H1 (cell line): ENCODE data around the gene C15orf39. TPM values are rescaled to one million over a fixed set of nuclear protein-coding genes. Genes with fewer than 3 reads are reported as not detected.

Source experiments
- CTCF ChIA-PET: fragments of 300-600 bp; sonication (Branson Sonifier 250); formaldehyde crosslinking; loops from one replicate; lab custom pipeline; 2021; ENCODE audit not compliant: partially characterized antibody; lab: Charles Lee
- POLR2A ChIA-PET: fragments of 300-600 bp; sonication (Branson Sonifier 250); formaldehyde crosslinking; loops from one replicate; lab custom pipeline; 2021; ENCODE audit warnings: inconsistent platforms; ENCODE audit not compliant: partially characterized antibody; lab: Charles Lee
- DNase-seq, 2 experiments: peaks; one replicate each; pipeline versions ENCODE4 v3.0.0 to v3.0.0-alpha.2; 2010 to 2022; ENCODE audit warnings: low spot score in 2 of 2, low read depth in 1 of 2, mixed read lengths in 1 of 2
- FAIRE-seq: peaks from 2 replicates; lab custom pipeline; 2011; peaks lifted over from hg19 to GRCh38; lab: Jason Lieb, UNC
- H2AFZ ChIP-seq: 2 replicates; pipeline ENCODE4 v1.8.1; 2012; ENCODE audit warnings: low read length, inconsistent platforms
- H2AK5ac ChIP-seq: 2 replicates; pipeline ENCODE4 v1.6.1; 2013; ENCODE audit warnings: low read depth, low read length
- H2BK120ac ChIP-seq: replicated peaks from 2 replicates; pipeline ENCODE3; 2013; ENCODE audit warnings: low read depth, low read length, inconsistent platforms
- H2BK12ac ChIP-seq: 2 replicates; pipeline ENCODE4 v1.6.1; 2013; ENCODE audit warnings: low read depth, low read length
- H2BK15ac ChIP-seq: 2 replicates; pipeline ENCODE4 v1.6.1; 2013; ENCODE audit warnings: low read length
- H2BK20ac ChIP-seq: 2 replicates; pipeline ENCODE4 v1.6.1; 2013; ENCODE audit warnings: low read length
- H2BK5ac ChIP-seq: 2 replicates; pipeline ENCODE4 v1.6.1; 2013; ENCODE audit warnings: low read depth, low read length
- H3K14ac ChIP-seq: 2 replicates; pipeline ENCODE4 v1.6.1; 2013; ENCODE audit warnings: inconsistent platforms; ENCODE audit not compliant: insufficient read length
- H3K18ac ChIP-seq: 2 replicates; pipeline ENCODE4 v1.6.1; 2013; ENCODE audit warnings: low read length; ENCODE audit errors: extremely low read depth
- H3K23ac ChIP-seq: 2 replicates; pipeline ENCODE4 v1.6.1; 2013; ENCODE audit warnings: inconsistent platforms; ENCODE audit not compliant: insufficient read length
- H3K23me2 ChIP-seq: 2 replicates; pipeline ENCODE4 v1.6.1; 2013; ENCODE audit warnings: low read depth, low read length
- H3K27ac ChIP-seq: 2 replicates; pipeline ENCODE4 v1.6.1; 2011; ENCODE audit warnings: low read depth, low read length, inconsistent platforms
- H3K27me3 ChIP-seq, 4 experiments: replicated peaks in 1 of 4; 1 replicate in 1 of 4; 2 replicates in 3 of 4; pipeline versions ENCODE4 v1.6.1 to v1.8.1; 2011 to 2013; ENCODE audit warnings: low read length in 3 of 4, mild to moderate bottlenecking in 3 of 4, inconsistent platforms in 2 of 4, mixed read lengths in 2 of 4, moderate library complexity in 1 of 4; ENCODE audit not compliant: control insufficient read depth in 3 of 4, insufficient read depth in 3 of 4; ENCODE audit errors: extremely low read depth in 1 of 4
- H3K36me3 ChIP-seq, 4 experiments: 2 replicates each; pipeline versions ENCODE4 v1.6.1 to v1.8.1; 2011 to 2013; ENCODE audit warnings: mild to moderate bottlenecking in 4 of 4, low read length in 3 of 4, moderate library complexity in 2 of 4, control low read depth in 1 of 4, inconsistent platforms in 1 of 4; ENCODE audit not compliant: insufficient read depth in 4 of 4, control insufficient read depth in 2 of 4
- H3K4ac ChIP-seq: replicated peaks from 2 replicates; pipeline ENCODE3; 2013; ENCODE audit warnings: low read length, low read depth, mixed read lengths, inconsistent platforms; ENCODE audit not compliant: insufficient read length
- H3K4me1 ChIP-seq, 4 experiments: replicated peaks in 1 of 4; 1 replicate in 1 of 4; 2 replicates in 3 of 4; pipeline versions ENCODE4 v1.6.1 to v1.8.1; 2011 to 2013; ENCODE audit warnings: low read length in 3 of 4, inconsistent platforms in 2 of 4, mixed read lengths in 1 of 4; ENCODE audit not compliant: insufficient read depth in 4 of 4, control insufficient read depth in 3 of 4
- H3K4me2 ChIP-seq, 2 experiments: 2 replicates each; pipeline versions ENCODE4 v1.6.1 to v1.8.1; 2011 to 2013; ENCODE audit warnings: low read depth in 2 of 2, low read length in 2 of 2, control low read depth in 1 of 2, inconsistent platforms in 1 of 2, mild to moderate bottlenecking in 1 of 2; ENCODE audit not compliant: insufficient read depth in 1 of 2
- H3K4me3 ChIP-seq, 4 experiments: fragments of 200-600, 300-600 bp in 1 of 4; sonication (generic), shearing (Covaris generic), sonication (Bioruptor Twin) in 1 of 4; 2 replicates each; pipeline versions ENCODE4 v1.5.1 to v1.8.1; 2011 to 2016; ENCODE audit warnings: low read length in 4 of 4, low read depth in 3 of 4, control low read depth in 2 of 4, inconsistent platforms in 2 of 4, mild to moderate bottlenecking in 2 of 4, mixed read lengths in 1 of 4, moderate library complexity in 1 of 4; ENCODE audit not compliant: insufficient read depth in 2 of 4; ENCODE audit errors: extremely low read depth in 1 of 4
- H3K56ac ChIP-seq: replicated peaks from 2 replicates; pipeline ENCODE3; 2013; ENCODE audit warnings: low read depth, mild to moderate bottlenecking, mixed read lengths, low read length, inconsistent platforms; ENCODE audit not compliant: insufficient read length
- H3K79me1 ChIP-seq: 2 replicates; pipeline ENCODE4 v1.6.1; 2013; ENCODE audit warnings: low read depth, low read length, control low read depth
- H3K79me2 ChIP-seq, 2 experiments: 2 replicates each; pipeline versions ENCODE4 v1.6.1 to v1.8.1; 2012 to 2013; ENCODE audit warnings: low read length in 2 of 2, mild to moderate bottlenecking in 2 of 2, inconsistent platforms in 1 of 2; ENCODE audit not compliant: insufficient read depth in 2 of 2, control insufficient read depth in 1 of 2
- H3K9ac ChIP-seq, 4 experiments: replicated peaks in 1 of 4; 1 replicate in 1 of 4; 2 replicates in 3 of 4; pipeline versions ENCODE4 v1.6.1 to v1.8.1; 2011 to 2013; ENCODE audit warnings: low read depth in 3 of 4, low read length in 3 of 4, control low read depth in 2 of 4, mild to moderate bottlenecking in 2 of 4, moderate library complexity in 2 of 4, inconsistent platforms in 1 of 4; ENCODE audit errors: extremely low read depth in 1 of 4
- H3K9me3 ChIP-seq, 2 experiments: 2 replicates each; pipeline versions ENCODE4 v1.6.1 to v1.8.1; 2012 to 2013; ENCODE audit warnings: mild to moderate bottlenecking in 2 of 2, moderate library complexity in 2 of 2, control low read depth in 1 of 2, inconsistent platforms in 1 of 2, low read depth in 1 of 2, low read length in 1 of 2, mixed read lengths in 1 of 2; ENCODE audit not compliant: insufficient read depth in 2 of 2
- H4K20me1 ChIP-seq, 2 experiments: replicated peaks in 1 of 2; 2 replicates each; pipeline versions ENCODE3 to v1.8.1; 2011 to 2013; ENCODE audit warnings: inconsistent platforms in 2 of 2, low read length in 2 of 2, mild to moderate bottlenecking in 1 of 2; ENCODE audit not compliant: insufficient read depth in 2 of 2, control insufficient read depth in 1 of 2
- H4K5ac ChIP-seq: 2 replicates; pipeline ENCODE4 v1.6.1; 2013; ENCODE audit warnings: low read length, low read depth, mixed read lengths, inconsistent platforms; ENCODE audit not compliant: insufficient read length
- H4K8ac ChIP-seq: 2 replicates; pipeline ENCODE4 v1.8.0; 2013; ENCODE audit warnings: mild to moderate bottlenecking, moderate library complexity, low read length, inconsistent platforms; ENCODE audit not compliant: insufficient read depth; ENCODE audit errors: extremely low read depth
- H4K91ac ChIP-seq: replicated peaks from 2 replicates; pipeline ENCODE3; 2013; ENCODE audit warnings: low read length, mixed read lengths, inconsistent platforms; ENCODE audit not compliant: insufficient read length
- ATF2 ChIP-seq: IDR thresholded peaks from 2 replicates; pipeline ENCODE4 v1.6.1; 2012; ENCODE audit warnings: low read length, inconsistent platforms
- ATF3 ChIP-seq: IDR thresholded peaks from 2 replicates; pipeline ENCODE4 v1.6.1; 2011; ENCODE audit warnings: low read depth, mild to moderate bottlenecking, low read length; ENCODE audit not compliant: insufficient read depth
- EP300 ChIP-seq, 2 experiments: IDR thresholded peaks; 1 replicate in 1 of 2; 2 replicates in 1 of 2; pipeline ENCODE4 v1.6.1; 2011 to 2012; ENCODE audit warnings: low read depth in 2 of 2, low read length in 2 of 2, mild to moderate bottlenecking in 2 of 2, borderline replicate concordance in 1 of 2, inconsistent platforms in 1 of 2, moderate library complexity in 1 of 2
- FOSL1 ChIP-seq: IDR thresholded peaks from 2 replicates; pipeline ENCODE4 v1.6.1; 2011; ENCODE audit warnings: mild to moderate bottlenecking, low read depth, low read length, moderate library complexity; ENCODE audit not compliant: insufficient read depth
- HDAC6 ChIP-seq: IDR thresholded peaks from one replicate; pipeline ENCODE4 v1.7.1; 2012; ENCODE audit warnings: low read depth, mild to moderate bottlenecking, inconsistent platforms, low read length, moderate library complexity
- KDM1A ChIP-seq: fragments of 200-600, 300-600 bp; sonication (generic); IDR thresholded peaks from 2 replicates; pipeline ENCODE4 v1.7.1; 2016; ENCODE audit warnings: mild to moderate bottlenecking, low read length, borderline replicate concordance
- POLR2A ChIP-seq, 2 experiments: IDR thresholded peaks; 1 replicate in 1 of 2; 2 replicates in 1 of 2; pipeline ENCODE4 v1.6.1; 2011; ENCODE audit warnings: low read depth in 2 of 2, low read length in 2 of 2, mild to moderate bottlenecking in 2 of 2; ENCODE audit errors: control extremely low read depth in 1 of 2
- RNF2 ChIP-seq: fragments of 200-900, 300-1000 bp; sonication (generic); IDR thresholded peaks from 2 replicates; pipeline ENCODE4 v1.7.1; 2016; ENCODE audit warnings: borderline replicate concordance, low read depth, mild to moderate bottlenecking, antibody characterized with exemption, low read length; ENCODE audit not compliant: poor library complexity, severe bottlenecking; ENCODE audit errors: missing control alignments
- SRF ChIP-seq: IDR thresholded peaks from 2 replicates; pipeline ENCODE4 v1.6.1; 2011; ENCODE audit warnings: mild to moderate bottlenecking, low read depth, low read length, moderate library complexity
- TEAD4 ChIP-seq: IDR thresholded peaks from 2 replicates; pipeline ENCODE4 v1.6.1; 2012; ENCODE audit warnings: low read depth, low read length, inconsistent platforms, mixed read lengths
- WGBS, 2 experiments: shearing (Covaris generic) in 1 of 2; methylation state at CpG; one replicate each; pipeline versions ENCODE4 v1.1.6 to v1.1.7; 2013 to 2015; ENCODE audit warnings: low lambda C conversion rate in 2 of 2, mixed read lengths in 2 of 2, inconsistent platforms in 1 of 2, low coverage in 1 of 2, missing lambda C conversion rate in 1 of 2; ENCODE audit not compliant: insufficient replicate concordance in 2 of 2, insufficient coverage in 1 of 2, insufficient read length in 1 of 2; ENCODE audit errors: extremely low coverage in 1 of 2, missing lambda C conversion rate in 1 of 2; 5-methylcytosine and 5-hydroxymethylcytosine counted together
- polyA plus RNA-seq, 7 experiments: library from polyadenylated mRNA; depleted of rRNA in 3 of 7; stranded (reverse) in 5 of 7; unstranded in 2 of 7; fragments of >200 nt in 5 of 7; fragments of 200-250 nt in 2 of 7; gene quantifications; 1 replicate in 5 of 7; 2 replicates in 1 of 7; 4 replicates in 1 of 7; pipeline versions ENCODE4 v1.2.1 to v1.2.3, GENCODE V29; 2011 to 2013; ENCODE audit warnings: missing spikeins in 2 of 7, mixed read lengths in 2 of 7
- total RNA-seq: library from RNA; stranded (reverse); fragmentation: NEBNext Ultra II Directional; extraction: Animal tissue kit (Norgen Biotek cat#: 25700); gene quantifications from 2 replicates; pipeline ENCODE4 v1.2.1, GENCODE V29; 2021

The C15orf39 gene
- total and polyA plus RNA-seq, 2 of the 8 experiments (the other 6 are each of a cell fraction or from before 2014, with no cell fraction given): 13.8 to 38.5 TPM

GRCh38 chr15:75237316-75237982 is 35.8 kb downstream of the C15orf39 start:
- no peak overlapping the region for H2AK5ac ChIP-seq
- H3K79me1 ChIP-seq: no peaks in the 10 kb centered on the region
- H2BK5ac ChIP-seq: no peak overlapping the region
- no peaks in the 10 kb centered on the region for H3K36me3 ChIP-seq
- DNase-seq (no peak), FAIRE-seq (no peak)
- no peak overlapping the region for H2BK120ac ChIP-seq
- no peak overlapping the region; the same call in 1 of the 2 replicates for H4K8ac ChIP-seq
- no peak overlapping the region for H4K5ac ChIP-seq
- no peak overlapping the region for H3K23ac ChIP-seq
- no peak overlapping the region for H2BK15ac ChIP-seq
- no peak overlapping the region for H3K9ac ChIP-seq
- 85% methylated on average over 11 of the region's 11 CpGs; no CpG with 5 or more reads in 1 of the 2 experiments for WGBS, 2 experiments
- H3K14ac ChIP-seq: no peak overlapping the region
- ChIA-PET POLR2A (no interaction called here), CTCF (interaction anchor here (0.6 to 1.1 kb wide), 2 partner anchors 36 to 112 kb away, joined by 3 to 4 read pairs; partner anchors contain the start of gene C15orf39)
- H2BK20ac ChIP-seq: peak overlapping the region; percentile 5; the same call in 1 of the 2 replicates
- H3K4me2 ChIP-seq: no peak overlapping the region
- no peak overlapping the region for H3K56ac ChIP-seq
- H3K4me3 ChIP-seq: no peak overlapping the region
- H2BK12ac ChIP-seq: no peak overlapping the region
- no peaks in the 10 kb centered on the region for H3K79me2 ChIP-seq
- H3K9me3 ChIP-seq: no peaks in the 10 kb centered on the region
- no peaks in the 10 kb centered on the region for H3K23me2 ChIP-seq
- no peaks in the 10 kb centered on the region; a peak in 1 of 7 replicates for H3K27me3 ChIP-seq
- no peak overlapping the region for H2AFZ ChIP-seq
- no peak overlapping the region for H3K18ac ChIP-seq
- no peaks in the 10 kb centered on the region for H4K20me1 ChIP-seq
- no peak overlapping the region for H3K4ac ChIP-seq
- no peak overlapping the region for H3K27ac ChIP-seq
- H4K91ac ChIP-seq: no peak overlapping the region
- peaks cover 0 to 3% (median 1%) of the 10 kb centered on the region in 4 experiments; a peak in 2 of 7 replicates for H3K4me1 ChIP-seq
- TF ChIP-seq TEAD4: no peak
- no peak for TF ChIP-seq RNF2
- no peak for TF ChIP-seq EP300 (IDR thresholded peaks at IDR 0.05; ENCODE audit: borderline replicate concordance in 1 of 2, low read depth in 2 of 2, low read length in 2 of 2)
- TF ChIP-seq HDAC6: no peak
- no peak for TF ChIP-seq KDM1A
- no peak for TF ChIP-seq SRF
- no peak for TF ChIP-seq FOSL1
- no peak for TF ChIP-seq ATF3
- TF ChIP-seq POLR2A (IDR thresholded peaks at IDR 0.05; ENCODE audit: control extremely low read depth in 1 of 2, low read depth in 2 of 2, low read length in 2 of 2): no peak
- no peak for TF ChIP-seq ATF2
